SU-DHL-6 (cell line): ENCODE results near the gene TAS2R60.

Experiments
- EZH2phosphoT487 ChIP-seq: fragments of 200-600 bp; sonication (generic), shearing (Covaris generic); conservative IDR thresholded peaks from 2 replicates; pipeline ENCODE4 v1.6.1; 2018; ENCODE audit warnings: mild to moderate bottlenecking, antibody characterized with exemption, low read length, moderate library complexity, mixed read lengths
- TF ChIP-seq, protein P1 (sequence below): fragments of 200-600 bp; sonication (generic); IDR thresholded peaks from one replicate; pipeline ENCODE4 v1.5.1; 2017; ENCODE audit warnings: antibody characterized with exemption, mild to moderate bottlenecking, low read length, moderate library complexity; ENCODE audit not compliant: insufficient read depth, poor library complexity, severe bottlenecking

DNA sequence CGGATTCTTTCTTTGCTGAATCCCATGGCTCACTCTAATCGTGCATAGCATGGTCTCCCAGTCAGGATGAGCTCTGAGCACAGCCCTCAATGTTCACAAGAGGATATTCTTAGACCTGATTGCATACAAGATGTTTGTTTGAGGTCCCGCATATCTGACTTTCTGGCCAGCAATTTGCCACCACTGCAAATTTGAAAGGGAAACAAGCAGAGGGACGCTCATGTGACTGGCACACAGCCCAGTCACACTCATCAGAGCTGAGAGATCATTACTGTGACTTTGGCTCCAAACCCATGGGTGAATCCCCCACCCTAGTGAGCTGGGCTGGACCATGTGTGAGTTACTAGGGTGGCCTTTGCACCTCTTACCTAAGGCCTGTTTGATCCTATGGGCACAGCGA, 44.3 kb downstream of the TAS2R60 start:
- TF ChIP-seq, protein P1, sequence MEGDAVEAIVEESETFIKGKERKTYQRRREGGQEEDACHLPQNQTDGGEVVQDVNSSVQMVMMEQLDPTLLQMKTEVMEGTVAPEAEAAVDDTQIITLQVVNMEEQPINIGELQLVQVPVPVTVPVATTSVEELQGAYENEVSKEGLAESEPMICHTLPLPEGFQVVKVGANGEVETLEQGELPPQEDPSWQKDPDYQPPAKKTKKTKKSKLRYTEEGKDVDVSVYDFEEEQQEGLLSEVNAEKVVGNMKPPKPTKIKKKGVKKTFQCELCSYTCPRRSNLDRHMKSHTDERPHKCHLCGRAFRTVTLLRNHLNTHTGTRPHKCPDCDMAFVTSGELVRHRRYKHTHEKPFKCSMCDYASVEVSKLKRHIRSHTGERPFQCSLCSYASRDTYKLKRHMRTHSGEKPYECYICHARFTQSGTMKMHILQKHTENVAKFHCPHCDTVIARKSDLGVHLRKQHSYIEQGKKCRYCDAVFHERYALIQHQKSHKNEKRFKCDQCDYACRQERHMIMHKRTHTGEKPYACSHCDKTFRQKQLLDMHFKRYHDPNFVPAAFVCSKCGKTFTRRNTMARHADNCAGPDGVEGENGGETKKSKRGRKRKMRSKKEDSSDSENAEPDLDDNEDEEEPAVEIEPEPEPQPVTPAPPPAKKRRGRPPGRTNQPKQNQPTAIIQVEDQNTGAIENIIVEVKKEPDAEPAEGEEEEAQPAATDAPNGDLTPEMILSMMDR = no peak
- TF ChIP-seq EZH2phosphoT487 = no peak
